AG04450 (cell line): ENCODE results near the gene ROBO4. TPM values are rescaled to one million over a fixed set of nuclear protein-coding genes. Genes with fewer than 3 reads are reported as not detected.

Experiments
- CTCF ChIA-PET: fragments of 300-600, 350-600 bp; formaldehyde crosslinking; extraction: SDS; loops from one replicate; lab custom pipeline; 2022; ENCODE audit warnings: antibody characterized with exemption, inconsistent platforms; lab: Charles Lee
- POLR2A ChIA-PET: fragments of 350-600 bp; formaldehyde crosslinking; extraction: SDS; loops from one replicate; lab custom pipeline; 2021; ENCODE audit warnings: antibody characterized with exemption, inconsistent platforms; lab: Yijun Ruan, JAX
- DNase-seq: peaks from one replicate; pipeline ENCODE4 v3.0.0-alpha.2; 2011; ENCODE audit warnings: low read depth, low spot score
- H3K27ac ChIP-seq: one replicate; pipeline ENCODE4 v1.5.1; 2012; ENCODE audit warnings: low read depth, low read length, control low read depth
- H3K27me3 ChIP-seq: one replicate; pipeline ENCODE4 v1.6.0; 2012; ENCODE audit warnings: low read length; ENCODE audit not compliant: control insufficient read depth, insufficient read depth
- H3K4me3 ChIP-seq: 2 replicates; pipeline ENCODE4 v1.5.1; 2011; ENCODE audit warnings: mild to moderate bottlenecking, low read depth, low read length, control low read depth
- H3K9me3 ChIP-seq: 2 replicates; pipeline ENCODE4 v1.5.1; 2012; ENCODE audit warnings: low read length; ENCODE audit not compliant: control insufficient read depth, insufficient read depth
- polyA plus RNA-seq: library from polyadenylated mRNA; depleted of rRNA; stranded (reverse); fragments of >200 nt; gene quantifications from 2 replicates; pipeline ENCODE4 v1.2.3, GENCODE V29; 2011
- TF ChIP-seq, protein P1 (sequence below): IDR thresholded peaks from 2 replicates; pipeline ENCODE4 v1.5.1; 2011; ENCODE audit warnings: low read depth, low read length, control low read depth, inconsistent platforms

The ROBO4 gene
- polyA plus RNA-seq, 1 experiment, result 0.40 TPM

GRCh38 chr11:124886978-124887666 is 10.5 kb downstream of the ROBO4 start:
- CTCF ChIA-PET, result interaction anchor here (1.6 kb wide), 1 partner anchor 11 kb away, joined by 10 read pairs; no protein-coding TSS in a partner anchor
- H3K27me3 ChIP-seq, result no peaks in the 10 kb centered on the region
- TF ChIP-seq, protein P1, sequence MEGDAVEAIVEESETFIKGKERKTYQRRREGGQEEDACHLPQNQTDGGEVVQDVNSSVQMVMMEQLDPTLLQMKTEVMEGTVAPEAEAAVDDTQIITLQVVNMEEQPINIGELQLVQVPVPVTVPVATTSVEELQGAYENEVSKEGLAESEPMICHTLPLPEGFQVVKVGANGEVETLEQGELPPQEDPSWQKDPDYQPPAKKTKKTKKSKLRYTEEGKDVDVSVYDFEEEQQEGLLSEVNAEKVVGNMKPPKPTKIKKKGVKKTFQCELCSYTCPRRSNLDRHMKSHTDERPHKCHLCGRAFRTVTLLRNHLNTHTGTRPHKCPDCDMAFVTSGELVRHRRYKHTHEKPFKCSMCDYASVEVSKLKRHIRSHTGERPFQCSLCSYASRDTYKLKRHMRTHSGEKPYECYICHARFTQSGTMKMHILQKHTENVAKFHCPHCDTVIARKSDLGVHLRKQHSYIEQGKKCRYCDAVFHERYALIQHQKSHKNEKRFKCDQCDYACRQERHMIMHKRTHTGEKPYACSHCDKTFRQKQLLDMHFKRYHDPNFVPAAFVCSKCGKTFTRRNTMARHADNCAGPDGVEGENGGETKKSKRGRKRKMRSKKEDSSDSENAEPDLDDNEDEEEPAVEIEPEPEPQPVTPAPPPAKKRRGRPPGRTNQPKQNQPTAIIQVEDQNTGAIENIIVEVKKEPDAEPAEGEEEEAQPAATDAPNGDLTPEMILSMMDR, result no peak
- H3K27ac ChIP-seq, result no peak overlapping the region
- DNase-seq, result no peak
- H3K9me3 ChIP-seq, result peaks cover 3% of the 10 kb centered on the region; the same call in 1 of the 2 replicates
- H3K4me3 ChIP-seq, result no peak overlapping the region
- POLR2A ChIA-PET, result interaction anchor here (0.7 to 1.2 kb wide), 3 partner anchors 8 to 136 kb away, joined by 3 to 4 read pairs (median 4); partner anchors contain the start of gene ROBO4

- ChIA-PET CTCF (interaction anchor here (1.6 kb wide), 1 partner anchor 10 kb away, joined by 10 read pairs; no protein-coding TSS in a partner anchor), POLR2A (interaction anchor here (0.7 to 1.2 kb wide), 2 partner anchors 9 to 136 kb away, joined by 3 to 4 read pairs; no protein-coding TSS in a partner anchor)
- no peak for DNase-seq
- H3K27ac ChIP-seq, result no peak overlapping the region
- H3K4me3 ChIP-seq, result no peak overlapping the region
- peaks cover 3% of the 10 kb centered on the region; the same call in 1 of the 2 replicates for H3K9me3 ChIP-seq
- no peaks in the 10 kb centered on the region for H3K27me3 ChIP-seq
- TF ChIP-seq, protein P1, result no peak
Measured at GRCh38 chr11:124886476-124886875, 11.2 kb downstream of the ROBO4 start.

GRCh38 chr11:124884869-124885479 is 12.7 kb downstream of the ROBO4 start:
- TF ChIP-seq, protein P1, result no peak
- Histone ChIP-seq H3K4me3 (no peak overlapping the region), H3K9me3 (peaks cover 3% of the 10 kb centered on the region; the same call in 1 of the 2 replicates), H3K27ac (no peak overlapping the region), H3K27me3 (no peaks in the 10 kb centered on the region)
- ChIA-PET CTCF (no interaction called here), POLR2A (no interaction called here)
- no peak for DNase-seq

DNA sequence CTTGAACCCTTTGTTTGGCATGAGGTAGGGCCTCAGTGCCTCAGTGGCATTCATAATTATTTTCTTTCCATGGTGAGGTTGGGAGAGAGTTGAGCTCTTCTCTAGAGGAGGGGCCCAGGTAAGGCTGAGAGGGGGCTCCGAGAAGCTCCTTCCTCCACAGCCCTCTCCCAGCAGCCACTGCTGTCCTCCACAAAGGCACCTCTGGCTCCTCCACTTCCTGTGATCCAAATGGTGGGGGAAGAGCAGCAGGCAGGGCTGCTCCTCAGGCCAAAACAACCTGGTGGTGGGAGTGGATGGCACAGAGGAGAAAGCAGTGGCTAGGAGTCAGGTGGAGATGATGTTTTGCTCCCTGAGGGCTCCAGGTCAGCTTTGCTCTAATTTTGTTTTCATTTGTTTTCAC is 13.3 kb downstream of the ROBO4 start:
- TF ChIP-seq, protein P1, result no peak
- ChIA-PET POLR2A (no interaction called here), CTCF (interaction anchor here (0.6 to 0.8 kb wide), 2 partner anchors 8 to 48 kb away, joined by 3 read pairs; no protein-coding TSS in a partner anchor)
- Histone ChIP-seq H3K4me3 (no peak overlapping the region), H3K9me3 (peaks cover 3% of the 10 kb centered on the region; the same call in 1 of the 2 replicates), H3K27me3 (no peaks in the 10 kb centered on the region), H3K27ac (no peak overlapping the region)
- no peak for DNase-seq
